SK-N-MC (cell line): ENCODE data around the gene RBM26.

Source experiments
- EZH2 ChIP-seq: fragments of 200-600 bp; sonication (generic); IDR thresholded peaks from one replicate; pipeline ENCODE4 v1.6.1; 2017; ENCODE audit warnings: antibody characterized with exemption
- FOXP2 ChIP-seq: optimal IDR thresholded peaks from 2 replicates; pipeline ENCODE3; 2011; ENCODE audit warnings: mild to moderate bottlenecking, moderate library complexity; ENCODE audit not compliant: insufficient read depth; ENCODE audit errors: extremely low read length, control extremely low read depth
- POLR2AphosphoS5 ChIP-seq: IDR thresholded peaks from 2 replicates; pipeline ENCODE4 v1.6.1; 2012; ENCODE audit warnings: mild to moderate bottlenecking, low read depth, low read length, borderline replicate concordance

GRCh38 chr13:79352107-79352506 lies 53.9 kb downstream of the RBM26 start:
- TF ChIP-seq POLR2AphosphoS5 (no peak), EZH2 (no peak), FOXP2 (no peak)
